ENCODE measurements around the gene ACBD7. TPM values are rescaled to one million over a fixed set of nuclear protein-coding genes. Genes with fewer than 3 reads are reported as not detected.

The ACBD7 gene
- total RNA-seq, 1 experiment from 2014 or later: 2.2 TPM

DNA sequence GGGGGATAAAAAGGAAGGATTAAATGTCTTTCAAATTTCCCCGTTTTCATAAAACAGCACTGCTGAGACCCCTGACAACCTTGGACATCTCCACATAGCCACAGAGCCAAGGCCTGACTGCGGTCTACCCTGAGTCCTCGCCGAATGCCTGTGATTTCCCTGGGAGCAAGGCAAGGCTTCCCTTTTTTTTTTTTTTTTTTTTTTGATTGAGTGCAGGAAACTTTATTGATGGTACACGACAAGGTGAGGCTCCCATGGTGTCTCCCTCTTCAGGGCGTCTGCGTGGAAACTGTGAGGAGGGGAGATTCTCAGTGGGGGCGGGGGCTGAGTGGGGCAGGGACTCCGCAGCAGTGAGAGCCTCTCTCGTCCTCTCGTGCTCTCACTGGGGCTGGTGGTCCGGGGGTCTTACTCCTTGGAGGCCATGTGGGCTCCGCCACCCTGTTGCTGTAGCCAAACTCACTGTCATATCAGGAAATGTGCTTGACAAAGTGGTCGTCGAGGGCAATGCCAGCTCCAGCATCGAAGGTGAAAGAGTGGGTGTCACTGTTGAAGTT is 4.4 kb upstream of the ACBD7 start:
- DNase-seq (ENCODE audit: extremely low read depth, low read depth): no peak

DNA sequence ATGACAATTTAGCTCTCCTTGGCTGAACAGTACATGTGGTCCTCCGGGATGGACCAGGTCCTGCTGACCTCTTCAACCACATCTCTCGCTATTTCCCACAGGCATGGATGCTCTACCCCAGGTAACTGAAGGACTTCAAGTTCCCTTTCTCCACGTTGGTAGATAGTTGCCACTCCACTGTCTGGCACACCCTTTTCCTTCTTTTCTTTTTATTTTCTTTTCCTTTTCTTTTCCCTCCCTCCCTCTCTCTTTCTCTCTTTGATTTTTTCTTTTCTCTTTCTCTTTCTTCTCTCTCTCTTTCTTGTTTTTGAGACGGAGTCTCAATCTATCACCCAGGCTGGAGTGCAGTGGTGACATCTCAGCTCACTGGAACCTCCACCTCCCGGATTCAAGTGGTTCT is 2.8 kb upstream of the ACBD7 start:
- no peak for DNase-seq (ENCODE audit: extremely low read depth, low read depth)

- DNase-seq (ENCODE audit: extremely low read depth, low read depth): peak; percentile 85
Measured at GRCh38 chr10:15084502-15084922, 4.1 kb downstream of the ACBD7 start.

- DNase-seq (ENCODE audit: extremely low read depth, low read depth): no peak
Measured at GRCh38 chr10:15083674-15084501, 4.7 kb downstream of the ACBD7 start.

DNA sequence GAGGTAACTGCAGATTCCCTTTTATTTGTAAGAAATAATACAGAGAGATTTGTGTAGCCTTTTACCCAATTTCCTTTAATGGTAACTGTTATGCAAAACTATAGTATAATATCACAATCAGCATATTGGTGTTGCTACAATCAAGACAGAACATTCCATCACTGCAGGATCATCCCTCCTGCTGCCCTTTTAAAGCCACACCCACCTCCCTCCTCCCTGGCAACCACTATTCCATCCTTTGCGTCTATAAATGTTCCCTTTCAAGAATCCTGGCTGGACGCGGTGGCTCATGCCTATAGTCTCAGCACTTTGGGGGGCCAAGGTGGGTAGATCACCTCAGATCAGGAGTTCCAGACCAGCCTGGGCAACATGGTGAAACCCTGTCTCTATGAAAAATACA is 13.2 kb downstream of the ACBD7 start:
- DNase-seq (ENCODE audit: extremely low read depth, low read depth): no peak

DNA sequence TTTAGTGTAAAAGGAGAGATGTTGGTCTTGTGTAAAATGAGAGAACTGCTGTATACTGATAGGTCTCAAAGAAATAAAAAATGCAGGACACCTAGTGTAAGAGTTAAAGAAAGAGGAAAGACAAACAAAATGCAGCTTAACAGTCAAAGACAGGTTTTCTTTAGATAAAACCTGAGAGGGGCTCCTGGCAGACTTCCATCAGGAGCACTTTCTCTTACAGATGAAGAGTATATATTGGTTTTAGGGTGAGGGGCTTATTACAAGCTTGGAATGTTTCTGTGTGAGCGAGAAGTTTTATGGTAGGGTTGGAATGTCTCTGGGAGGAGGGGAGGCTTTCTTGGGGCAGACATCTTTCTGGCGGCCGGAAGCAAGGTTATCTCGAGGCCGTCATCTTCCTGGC is 16.2 kb downstream of the ACBD7 start:
- DNase-seq (ENCODE audit: extremely low read depth, low read depth): no peak

GRCh38 chr10:15069230-15069629 is 19.3 kb downstream of the ACBD7 start:
- no peak for DNase-seq (ENCODE audit: extremely low read depth, low read depth)

GRCh38 chr10:15068802-15069201 is 19.8 kb downstream of the ACBD7 start:
- no peak for DNase-seq (ENCODE audit: extremely low read depth, low read depth)

- no peak for DNase-seq (ENCODE audit: extremely low read depth, low read depth)
Measured at GRCh38 chr10:15067154-15067553, 21.4 kb downstream of the ACBD7 start.

GRCh38 chr10:15060638-15061037 is 27.9 kb downstream of the ACBD7 start:
- no peak for DNase-seq (ENCODE audit: extremely low read depth, low read depth)

- no peak for DNase-seq (ENCODE audit: extremely low read depth, low read depth)
Measured at GRCh38 chr10:15059914-15060313, 28.7 kb downstream of the ACBD7 start.

GRCh38 chr10:15058689-15059088 is 29.9 kb downstream of the ACBD7 start:
- no peak for DNase-seq (ENCODE audit: extremely low read depth, low read depth)

- DNase-seq (ENCODE audit: extremely low read depth, low read depth): no peak
Measured at GRCh38 chr10:15053061-15053460, 35.5 kb downstream of the ACBD7 start.

GRCh38 chr10:15052121-15052520 is 36.5 kb downstream of the ACBD7 start:
- no peak for DNase-seq (ENCODE audit: extremely low read depth, low read depth)

DNA sequence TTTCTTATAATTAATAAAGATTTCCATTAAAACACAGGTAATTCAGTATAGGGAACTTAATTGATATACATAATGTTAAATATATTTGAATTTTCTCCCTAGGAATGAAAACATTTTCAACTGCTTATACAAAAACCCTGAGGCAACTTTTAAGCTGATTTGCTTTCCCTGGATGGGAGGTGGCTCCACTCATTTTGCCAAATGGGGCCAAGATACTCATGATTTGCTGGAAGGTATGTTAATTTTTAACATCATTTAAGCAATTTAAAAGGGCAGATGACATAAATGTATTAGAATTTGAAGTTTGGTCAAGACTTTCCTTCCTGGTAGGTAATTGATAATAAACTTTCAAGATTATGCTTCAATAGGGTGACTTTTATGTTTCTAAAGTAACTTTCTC is 39.0 kb downstream of the ACBD7 start:
- DNase-seq (ENCODE audit: extremely low read depth, low read depth): no peak

DNA sequence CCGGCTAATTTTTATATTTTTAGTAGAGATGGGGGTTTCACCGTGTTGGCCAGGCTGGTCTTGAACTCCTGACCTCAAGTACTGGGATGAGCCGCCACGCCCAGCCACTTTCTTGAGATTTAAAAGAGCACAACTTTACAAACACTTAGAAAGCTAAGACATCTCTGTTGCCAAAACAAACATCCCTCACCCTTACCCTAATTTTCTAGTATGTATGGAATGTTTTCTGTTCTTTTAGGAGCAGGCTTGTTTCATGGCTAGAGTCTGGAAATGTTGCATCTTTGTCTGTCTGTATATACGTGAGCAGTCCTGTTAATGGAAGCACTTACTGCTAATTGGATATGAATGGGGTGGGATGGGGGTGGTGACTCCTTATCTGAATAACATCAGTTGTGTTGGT is 42.0 kb downstream of the ACBD7 start:
- DNase-seq (ENCODE audit: extremely low read depth, low read depth): no peak

GRCh38 chr10:15045380-15045779 is 43.2 kb downstream of the ACBD7 start:
- no peak for DNase-seq (ENCODE audit: extremely low read depth, low read depth)

- no peak for DNase-seq (ENCODE audit: extremely low read depth, low read depth)
Measured at GRCh38 chr10:15043674-15044073, 44.9 kb downstream of the ACBD7 start, which contains the start of gene OLAH. Gene OLAH (plus strand): TSS chr10:15043943. CDS start chr10:15047289, 3,346 bp downstream.

DNA sequence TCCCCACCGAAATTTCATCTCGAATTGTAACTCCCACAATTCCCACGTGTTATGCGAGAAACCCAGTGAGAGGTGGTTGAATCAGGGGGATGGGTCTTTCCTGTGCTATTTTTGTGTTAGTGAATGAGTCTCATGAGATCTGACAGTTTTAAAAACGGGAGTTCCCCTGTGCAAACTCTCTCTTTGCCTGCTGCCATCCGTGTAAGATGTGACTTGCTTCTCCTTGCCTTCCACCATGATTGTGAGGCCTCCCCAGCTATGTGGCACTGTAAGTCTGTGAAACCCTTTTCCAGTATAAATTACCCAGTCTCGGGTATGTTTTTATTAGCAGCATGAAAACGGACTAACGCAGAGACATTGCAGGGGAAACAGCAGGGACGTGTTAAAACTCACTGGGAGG is 50.2 kb downstream of the ACBD7 start:
- DNase-seq (ENCODE audit: extremely low read depth, low read depth): no peak

GRCh38 chr10:15037691-15038090 is 50.9 kb downstream of the ACBD7 start:
- DNase-seq (ENCODE audit: extremely low read depth, low read depth): no peak

- DNase-seq (ENCODE audit: extremely low read depth, low read depth): no peak
Measured at GRCh38 chr10:15035385-15036301, 52.9 kb downstream of the ACBD7 start.
